HG02588 (cell line): ENCODE measurements around the gene ORC3.
A peak's percentile ranks its signal among the peaks of the same experiment; 100 is the strongest.
"Not testable (repeated sequence)": the region's sequence is repeated elsewhere in the genome, so short reads cannot be mapped to it uniquely, and the experiment has no call there.

Experiments
- ATAC-seq: cut with Tn5 transposase; IDR thresholded peaks from one replicate; pipeline ENCODE4 v1.9.1; 2021; ENCODE audit warnings: mild to moderate bottlenecking, moderate library complexity; ENCODE audit not compliant: unreplicated experiment

ORC3 gene

DNA sequence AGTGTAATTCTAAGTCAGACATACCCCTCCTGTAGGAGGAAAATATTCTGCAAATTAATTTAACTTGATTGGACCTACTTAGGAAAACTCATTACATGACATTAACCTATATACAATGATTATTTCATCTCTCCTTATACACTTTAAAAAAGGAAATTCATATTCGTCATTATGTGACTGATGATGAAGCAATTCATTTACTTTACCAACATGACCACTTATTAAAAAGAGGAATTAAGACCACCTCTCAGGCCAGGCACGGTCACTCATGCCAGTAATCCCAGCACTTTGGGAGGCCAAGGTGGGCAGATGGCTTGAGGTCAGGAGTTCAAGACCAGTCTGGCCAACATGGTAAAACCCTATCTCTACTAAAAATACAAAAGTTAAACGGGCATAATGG, 100.5 kb downstream of the ORC3 start:
- ATAC-seq, result no peak

- ATAC-seq, result no peak
These were observed 102.2 kb downstream of the ORC3 start for GRCh38 chr6:87692086-87692485.

DNA sequence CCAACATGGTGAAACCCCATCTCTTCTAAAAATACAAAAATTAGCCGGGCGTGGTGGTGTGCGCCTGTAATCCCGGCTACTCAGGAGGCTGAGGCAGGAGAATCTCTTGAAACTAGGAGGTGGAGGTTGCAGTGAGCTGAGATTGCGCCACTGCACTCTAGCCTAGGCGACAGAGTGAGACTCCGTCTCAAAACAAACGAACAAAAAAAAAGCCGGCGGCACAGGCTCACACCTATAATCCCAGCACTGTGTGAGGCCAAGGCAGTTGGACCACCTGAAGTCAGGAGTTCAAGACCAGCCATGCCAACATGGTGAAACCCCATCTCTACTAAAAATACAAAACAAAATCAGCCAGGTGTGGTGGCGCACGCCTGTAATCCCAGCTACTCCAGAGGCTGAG, 106.9 kb downstream of the ORC3 start:
- not testable (repeated sequence) for ATAC-seq

- ATAC-seq, result no peak
These were observed 107.9 kb downstream of the ORC3 start for GRCh38 chr6:87697581-87698546.

DNA sequence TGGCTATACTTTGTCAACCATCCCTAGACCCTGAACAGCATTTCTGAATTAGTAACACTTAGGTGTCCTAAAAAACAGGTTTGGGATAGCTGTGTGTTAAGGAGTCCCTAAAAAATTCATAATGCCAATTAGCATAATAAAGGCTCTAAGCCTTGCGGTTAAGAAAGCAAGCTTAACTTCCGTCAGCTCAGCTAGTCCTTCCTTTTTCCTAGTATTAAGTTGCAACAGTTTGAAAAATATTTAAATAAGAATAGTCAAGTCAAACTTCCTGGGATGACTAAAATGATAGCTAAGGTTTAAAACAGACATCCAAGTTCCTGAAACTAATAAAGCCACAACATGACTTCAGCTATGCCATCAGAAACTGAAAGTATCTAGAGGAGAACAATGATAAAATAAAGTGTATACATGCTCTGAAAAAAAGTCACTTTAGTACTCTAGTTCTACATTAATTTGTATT, 108.6 kb downstream of the ORC3 start:
- no peak for ATAC-seq

GRCh38 chr6:87699576-87699975, 109.6 kb downstream of the ORC3 start:
- no peak for ATAC-seq

- no peak for ATAC-seq
These were observed 110.7 kb downstream of the ORC3 start for GRCh38 chr6:87700397-87701343.

DNA sequence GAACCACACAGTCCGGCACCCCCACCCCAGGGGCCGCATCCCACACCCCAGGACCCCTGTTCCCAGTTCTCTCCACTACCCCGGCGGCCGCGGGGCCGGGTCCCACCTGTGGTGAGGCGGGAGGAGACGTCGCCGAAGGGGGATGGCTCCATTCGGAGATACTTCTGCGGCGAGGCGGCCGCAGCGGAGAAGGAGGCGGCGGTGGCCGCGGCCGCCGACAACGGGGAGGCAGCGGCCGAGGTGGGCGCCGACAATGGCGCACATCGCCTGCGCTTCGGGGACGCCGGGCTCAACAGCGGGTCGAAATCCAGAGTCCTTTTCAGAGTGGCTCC, 111.4 kb downstream of the ORC3 start:
- no peak for ATAC-seq

DNA sequence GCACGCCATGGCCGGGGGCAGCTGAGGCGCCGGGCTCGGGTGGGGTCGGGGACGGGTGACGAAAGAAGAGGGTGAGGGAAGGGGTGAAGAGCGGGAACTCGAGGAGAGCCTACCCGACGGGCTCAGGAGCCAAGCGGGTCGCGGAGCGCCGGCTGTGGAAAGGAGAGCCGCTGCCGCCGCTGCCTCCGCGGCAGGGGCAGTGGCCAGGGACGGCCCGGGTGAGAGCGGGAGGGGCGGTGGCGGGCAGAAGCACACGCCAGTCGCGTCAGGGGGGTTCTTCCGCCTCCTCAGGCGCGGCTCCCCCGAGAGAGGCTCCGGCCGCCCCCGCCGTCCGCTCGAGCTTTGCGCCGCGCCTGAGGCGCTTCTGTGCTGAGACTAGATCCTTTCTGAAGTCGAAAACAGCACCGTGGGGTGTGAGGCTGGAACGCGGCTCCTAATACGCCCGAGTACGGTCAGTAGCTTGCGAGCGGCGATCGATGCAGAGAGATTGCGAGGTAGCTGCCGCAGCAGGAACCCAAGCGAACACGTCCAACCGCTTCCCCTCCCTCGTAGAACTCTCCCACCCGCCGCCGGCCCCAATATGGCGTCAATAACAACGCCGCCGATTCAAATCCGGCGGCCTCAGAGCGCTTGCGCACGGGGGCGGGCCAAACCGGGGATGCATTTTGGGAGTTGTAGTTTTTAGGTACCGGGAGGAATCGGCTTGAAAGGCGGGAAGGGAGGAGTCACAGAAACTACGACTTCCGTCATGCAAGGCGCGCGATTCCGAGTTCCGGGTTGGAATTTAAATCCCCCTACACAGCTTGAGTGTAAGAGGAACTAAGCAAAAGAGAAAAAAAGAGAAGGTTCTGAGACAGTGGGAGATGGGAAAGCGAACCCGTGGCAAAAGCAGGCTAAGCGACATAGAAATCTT, 112.0 kb downstream of the ORC3 start, which contains the start of gene AKIRIN2:
TSS of gene AKIRIN2 (minus strand) at position 558 of the 913 bp plus-strand sequence. CDS start at position 9, 549 bp downstream.
- peak; percentile 67 for ATAC-seq

DNA sequence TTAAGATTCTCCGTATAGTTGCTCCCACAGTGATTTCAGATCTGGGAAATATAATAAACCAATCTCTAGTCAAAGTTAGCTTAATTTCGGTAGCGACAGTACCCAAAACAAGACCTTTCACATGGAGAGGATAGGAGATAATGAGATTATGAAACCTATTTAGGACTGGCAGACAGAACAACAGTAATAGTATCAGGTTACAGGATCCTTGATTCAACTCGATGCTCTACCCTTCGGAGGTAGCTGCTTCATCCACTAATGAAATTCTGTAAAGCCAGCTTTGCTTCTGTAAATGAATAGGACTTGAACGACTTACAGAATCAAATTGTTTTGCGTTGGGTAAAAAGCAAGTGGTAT, 112.6 kb downstream of the ORC3 start:
- peak; percentile 13 for ATAC-seq

DNA sequence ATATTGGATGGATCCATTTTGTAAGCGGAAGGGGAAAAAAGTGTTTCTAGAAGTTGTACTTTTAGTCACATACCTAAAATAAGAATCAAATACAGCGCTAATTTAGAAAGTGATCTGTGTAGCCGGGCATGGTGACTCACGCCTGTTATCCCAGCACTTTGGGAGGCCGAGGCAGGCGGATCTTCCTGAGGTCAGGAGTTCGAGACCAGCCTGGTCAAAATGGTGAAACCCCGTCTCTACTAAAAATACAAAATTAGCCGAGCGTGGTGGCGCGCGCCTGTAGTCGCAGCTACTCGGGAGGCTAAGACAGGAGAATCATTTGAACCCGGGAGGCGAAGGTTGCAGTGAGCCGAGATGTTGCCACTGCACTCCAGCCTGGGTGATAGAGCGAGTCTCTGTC, 113.1 kb downstream of the ORC3 start:
- ATAC-seq, result not testable (repeated sequence)

GRCh38 chr6:87705070-87705691, 115.2 kb downstream of the ORC3 start:
- peak; percentile 52 for ATAC-seq

DNA sequence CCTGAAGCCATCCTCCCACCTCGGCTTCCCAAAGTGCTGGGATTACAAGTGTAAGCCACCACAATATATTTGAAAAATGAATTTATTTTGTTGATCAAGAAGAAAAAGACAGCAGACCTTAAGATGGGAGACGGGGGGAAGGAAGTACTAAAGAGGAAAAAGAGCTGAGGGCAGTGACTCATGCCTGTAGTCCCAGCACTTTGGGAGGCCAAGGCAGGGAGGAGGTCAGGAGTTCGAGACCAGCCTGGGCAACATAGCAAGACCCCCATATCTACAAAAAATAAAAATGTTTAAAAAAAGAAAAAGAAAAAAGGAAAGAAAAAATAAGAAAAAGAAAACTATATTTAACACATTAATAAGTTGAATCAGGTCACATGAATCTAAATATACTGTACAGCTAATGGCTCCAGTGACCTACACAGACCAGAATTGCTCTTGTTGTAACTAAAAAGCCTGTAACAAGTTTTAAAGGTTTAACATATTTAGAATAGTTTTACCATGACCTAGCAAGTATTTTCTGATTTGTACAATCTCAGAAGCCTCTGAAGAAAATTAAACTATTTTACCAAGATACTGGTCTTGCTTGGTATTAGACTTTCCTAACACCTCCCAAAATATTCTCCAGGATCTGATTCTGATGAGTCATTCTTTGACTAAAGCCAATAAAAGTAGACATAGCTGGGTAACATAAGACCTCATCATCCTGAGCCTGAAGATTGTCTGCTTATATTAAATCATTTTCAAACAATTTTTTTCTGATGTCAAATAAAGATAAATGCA, 116.4 kb downstream of the ORC3 start:
- ATAC-seq, result no peak

- not testable (repeated sequence) for ATAC-seq
These were observed 118.9 kb downstream of the ORC3 start for GRCh38 chr6:87708581-87709427.

- ATAC-seq, result no peak
These were observed 120.2 kb downstream of the ORC3 start for GRCh38 chr6:87710090-87710489.

GRCh38 chr6:87712713-87713112, 122.8 kb downstream of the ORC3 start:
- ATAC-seq, result not testable (repeated sequence)

GRCh38 chr6:87714093-87714842, 124.3 kb downstream of the ORC3 start:
- no peak for ATAC-seq
